Transverse colon (tissue), 4 donors: Measurements from ENCODE around the gene CCT6B.

Experiments
- CTCF ChIP-seq, 5 experiments: fragments of 200-600 bp in 3 of 5; fragments of 450-650 bp in 2 of 5; sonication (generic) in 3 of 5; IDR thresholded peaks; 1 replicate in 2 of 5; 2 replicates in 3 of 5; pipeline ENCODE4 v1.5.1; 2016 to 2017; ENCODE audit warnings: antibody characterized with exemption in 5 of 5, inconsistent platforms in 3 of 5, mild to moderate bottlenecking in 2 of 5, moderate library complexity in 1 of 5
- EP300 ChIP-seq: sonication (generic); formaldehyde crosslinking; IDR thresholded peaks from one replicate; pipeline ENCODE4 v1.6.1; 2017; ENCODE audit warnings: antibody characterized with exemption, low read depth
- POLR2AphosphoS5 ChIP-seq, 3 donors: sonication (generic); formaldehyde crosslinking; IDR thresholded peaks; one replicate each; pipeline ENCODE4 v1.6.1; 2016; ENCODE audit warnings: antibody characterized with exemption in 3 of 3

- TF ChIP-seq CTCF (IDR thresholded peaks at IDR 0.05) = no peak
- no peak for TF ChIP-seq POLR2AphosphoS5 (IDR thresholded peaks at IDR 0.05)
- no peak for TF ChIP-seq EP300
Measured at GRCh38 chr17:34989473-34989872, 28.2 kb upstream of the CCT6B start.
